Astrocyte (in vitro differentiated cells and primary cell): ENCODE results near the gene ALAD.

ENCODE experiments used
- CTCF ChIP-seq: IDR thresholded peaks from 2 replicates; pipeline ENCODE4 v1.5.1; 2011; ENCODE audit warnings: low read depth, mild to moderate bottlenecking, inconsistent platforms, low read length, moderate library complexity; ENCODE audit not compliant: insufficient read depth
- EZH2 ChIP-seq: IDR thresholded peaks from 2 replicates; pipeline ENCODE4 v1.6.1; 2012; ENCODE audit warnings: mild to moderate bottlenecking, low read length, inconsistent platforms; ENCODE audit not compliant: insufficient read depth

GRCh38 chr9:113425072-113425471 is 24.0 kb upstream of the ALAD start:
- TF ChIP-seq EZH2 (no peak), CTCF (no peak)
